CD4-positive, alpha-beta T cell treated with Interleukin-4 for 4 hours (primary cell): ENCODE results near the gene RNF213.
"Not testable (repeated sequence)": the region's sequence is repeated elsewhere in the genome, so short reads cannot be mapped to it uniquely, and the experiment has no call there.

Experiments used
- DNase-seq: peaks from one replicate; pipeline ENCODE4 v3.0.0-alpha.2; 2020

The RNF213 gene

DNA sequence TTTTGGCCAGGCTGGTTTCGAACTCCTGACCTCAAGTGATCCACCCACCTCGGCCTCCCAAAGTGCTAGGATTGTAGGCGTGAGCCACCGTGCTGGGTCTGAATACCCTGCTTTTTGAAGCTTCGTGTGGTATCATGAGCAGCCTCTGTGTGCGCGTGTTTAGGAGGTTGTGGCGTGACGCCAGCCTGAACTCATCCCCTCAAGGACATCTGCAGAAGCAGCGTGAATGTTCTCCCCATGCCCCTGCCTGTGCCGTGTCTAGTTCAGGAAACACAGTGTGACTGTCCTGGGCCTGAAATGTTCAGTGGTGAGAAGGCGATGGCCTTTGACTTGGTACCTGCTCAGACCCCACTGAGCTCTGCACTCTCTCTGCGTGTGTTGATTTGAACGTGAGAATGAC, 35.6 kb downstream of the RNF213 start:
- no peak for DNase-seq

DNA sequence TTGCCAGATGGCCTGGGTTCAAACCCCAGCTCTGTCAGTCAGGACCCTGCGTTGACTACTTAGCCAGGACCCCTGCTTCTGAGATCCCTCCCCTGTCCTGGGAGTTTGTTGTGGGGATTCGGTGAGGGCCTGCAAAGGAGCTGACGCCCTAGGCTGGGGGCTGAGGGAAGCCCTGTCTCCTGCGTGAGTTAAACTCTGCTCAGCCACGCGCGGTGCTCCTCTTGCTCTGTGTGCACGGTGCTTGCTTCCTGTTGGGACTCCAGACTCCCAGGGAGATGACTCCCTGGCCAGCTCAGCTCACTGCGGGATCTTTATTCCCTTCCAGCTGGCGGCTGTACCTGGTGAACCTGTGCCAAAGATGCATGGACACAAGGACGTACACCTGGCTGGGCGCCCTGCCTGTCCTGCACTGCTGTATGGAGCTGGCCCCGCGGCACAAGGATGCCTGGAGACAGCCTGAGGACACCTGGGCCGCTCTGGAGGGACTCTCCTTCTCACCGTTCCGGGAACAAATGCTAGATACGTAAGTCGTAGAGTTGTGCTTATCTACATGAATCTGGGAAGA, 37.4 kb downstream of the RNF213 start:
- no peak for DNase-seq

DNA sequence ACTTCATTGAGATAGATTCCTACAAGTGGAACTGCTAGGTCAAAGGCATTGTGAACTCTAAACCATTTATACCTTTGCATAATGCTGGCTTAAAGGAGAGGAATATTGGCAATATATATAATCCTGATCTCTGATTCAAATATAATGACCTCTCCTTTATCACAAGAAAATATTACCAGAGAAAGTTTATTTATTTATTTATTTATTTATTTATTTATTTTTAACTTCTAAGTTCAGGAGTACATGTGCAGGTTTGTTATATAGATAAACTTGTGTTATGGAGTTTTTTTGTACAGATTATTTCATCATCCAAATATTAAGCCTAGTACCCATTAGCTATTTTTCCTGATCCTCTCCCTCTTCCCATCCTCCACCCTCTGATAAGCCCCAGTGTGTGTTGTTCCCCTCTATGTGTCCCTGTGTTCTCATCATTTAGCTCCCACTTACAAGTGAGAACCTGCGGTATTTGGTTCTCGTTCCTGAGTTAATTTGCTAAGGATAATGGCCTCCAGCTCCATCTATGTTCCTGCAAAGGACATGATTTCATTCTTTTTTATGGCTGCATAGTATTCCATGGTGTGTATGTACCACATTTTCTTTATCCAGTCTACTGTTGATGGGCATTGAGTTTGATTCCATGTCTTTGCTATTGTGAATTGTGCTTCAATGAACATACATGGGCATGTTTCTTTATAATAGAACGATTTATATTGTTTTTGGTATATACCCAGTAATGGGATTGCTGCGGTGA, 38.9 kb downstream of the RNF213 start:
- not testable (repeated sequence) for DNase-seq

- DNase-seq = not testable (repeated sequence)
Measured at GRCh38 chr17:80300756-80301155, 40.1 kb downstream of the RNF213 start.

DNA sequence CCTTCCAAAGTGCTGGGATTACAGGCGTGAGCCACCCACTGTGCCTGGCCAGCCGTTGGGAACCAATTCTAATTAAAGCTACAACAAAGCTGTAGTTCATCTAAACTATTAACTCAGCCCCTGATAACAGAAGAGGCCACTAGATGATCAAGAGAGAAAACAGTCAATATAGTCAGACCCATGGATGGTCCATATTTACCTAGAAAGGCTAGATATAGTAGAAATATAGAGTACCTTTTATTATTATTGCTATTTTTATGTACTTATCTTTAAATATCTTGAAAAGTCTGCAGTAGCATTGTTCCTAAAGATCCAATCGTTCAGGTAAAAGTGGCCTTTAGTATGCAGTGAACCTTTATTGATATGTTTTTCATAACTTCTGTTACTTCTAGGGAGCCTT, 43.2 kb downstream of the RNF213 start:
- DNase-seq = no peak

DNA sequence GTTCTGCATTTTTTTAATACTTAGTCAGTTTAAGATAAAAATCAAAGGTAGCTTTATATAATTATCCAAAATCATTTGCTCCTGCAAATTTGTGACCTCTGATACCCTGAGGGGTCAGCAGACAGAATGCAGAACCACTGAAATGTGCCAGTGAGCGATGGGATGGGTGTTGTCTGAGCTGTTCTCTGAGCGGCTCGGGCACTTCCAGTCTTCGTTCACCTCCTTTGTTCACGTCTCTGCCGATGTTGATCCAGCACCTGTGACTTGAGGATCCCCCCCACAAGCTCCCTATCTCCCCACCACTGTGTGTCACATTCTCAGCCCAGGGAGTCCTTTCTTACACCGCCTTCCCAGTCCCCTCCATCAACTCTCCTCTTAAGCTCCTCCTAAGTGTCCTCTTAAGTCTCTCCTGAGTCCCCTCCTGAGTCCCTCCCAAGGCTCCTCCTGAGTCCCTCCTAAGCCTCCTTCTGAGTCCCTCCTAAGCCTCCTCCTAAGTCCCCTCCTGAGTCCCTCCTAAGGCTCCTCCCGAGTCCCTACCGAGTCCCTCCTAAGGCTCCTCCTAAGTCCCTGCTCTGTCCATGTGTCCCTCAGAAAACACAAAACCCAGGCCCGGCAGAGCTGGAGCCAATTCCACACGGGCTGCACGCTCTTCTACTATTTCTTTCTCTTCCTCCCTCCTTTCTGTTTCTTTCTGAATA, 47.5 kb downstream of the RNF213 start:
- no peak for DNase-seq

DNA sequence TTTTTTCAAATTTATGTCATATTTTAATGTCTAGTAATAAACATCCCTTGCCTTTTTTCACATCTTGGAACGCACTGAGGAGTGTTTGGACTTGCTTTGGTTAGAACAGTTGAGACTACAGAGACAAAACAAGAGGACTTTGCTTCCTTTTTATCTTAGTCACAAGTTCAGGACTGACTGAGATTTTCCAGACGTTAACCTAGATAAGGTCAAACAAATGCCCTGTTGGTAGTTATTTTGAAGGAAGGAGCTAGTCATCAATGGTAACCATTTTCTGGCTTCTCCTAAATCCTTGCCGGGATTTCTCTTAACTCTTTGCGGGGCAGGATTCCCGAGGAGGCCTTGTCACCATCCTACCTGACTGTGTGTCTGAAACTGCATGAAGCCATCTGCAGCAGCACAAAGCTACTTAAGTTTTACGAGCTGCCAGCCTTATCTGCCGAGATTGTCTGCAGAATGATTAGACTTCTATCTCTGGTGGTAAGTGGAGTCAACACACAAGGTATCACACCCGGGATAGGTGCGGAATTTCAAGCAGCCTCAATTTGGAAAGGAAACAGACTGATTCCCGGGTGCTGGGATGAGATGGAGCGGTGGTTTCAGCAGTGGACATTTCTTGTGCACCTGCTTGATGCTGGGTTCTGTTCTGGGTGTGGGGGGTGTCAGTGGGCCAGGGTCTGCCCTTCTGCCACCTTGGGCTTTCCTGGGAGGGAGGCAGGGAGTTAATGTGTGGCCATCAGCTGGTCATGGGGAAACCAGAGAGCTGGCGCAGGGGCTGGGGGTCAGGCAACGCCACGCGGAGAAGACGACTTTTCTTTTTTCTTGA, 48.3 kb downstream of the RNF213 start:
- no peak for DNase-seq

GRCh38 chr17:80311216-80311827, 50.7 kb downstream of the RNF213 start:
- DNase-seq = no peak

GRCh38 chr17:80312621-80313135, 52.0 kb downstream of the RNF213 start:
- no peak for DNase-seq

- DNase-seq = no peak
Measured at GRCh38 chr17:80313160-80313829, 52.6 kb downstream of the RNF213 start.

DNA sequence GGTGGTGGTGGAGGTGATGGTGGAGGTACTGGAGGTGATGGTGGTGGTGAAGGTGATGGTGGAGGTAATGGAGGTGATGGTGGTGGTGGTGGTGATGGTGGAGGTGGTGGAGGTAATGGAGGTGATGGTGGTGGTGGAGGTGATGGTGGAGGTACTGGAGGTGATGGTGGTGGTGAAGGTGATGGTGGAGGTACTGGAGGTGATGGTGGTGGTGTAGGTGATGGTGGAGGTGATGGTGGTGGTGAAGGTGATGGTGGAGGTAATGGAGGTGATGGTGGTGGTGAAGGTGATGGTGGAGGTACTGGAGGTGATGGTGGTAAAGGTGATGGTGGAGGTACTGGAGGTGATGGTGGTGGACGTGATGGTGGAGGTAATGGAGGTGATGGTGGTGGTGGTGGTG, 53.3 kb downstream of the RNF213 start:
- DNase-seq = not testable (repeated sequence)

- no peak for DNase-seq
Measured at GRCh38 chr17:80315517-80316182, 55.0 kb downstream of the RNF213 start.

- DNase-seq = no peak
Measured at GRCh38 chr17:80316431-80316830, 55.8 kb downstream of the RNF213 start.

DNA sequence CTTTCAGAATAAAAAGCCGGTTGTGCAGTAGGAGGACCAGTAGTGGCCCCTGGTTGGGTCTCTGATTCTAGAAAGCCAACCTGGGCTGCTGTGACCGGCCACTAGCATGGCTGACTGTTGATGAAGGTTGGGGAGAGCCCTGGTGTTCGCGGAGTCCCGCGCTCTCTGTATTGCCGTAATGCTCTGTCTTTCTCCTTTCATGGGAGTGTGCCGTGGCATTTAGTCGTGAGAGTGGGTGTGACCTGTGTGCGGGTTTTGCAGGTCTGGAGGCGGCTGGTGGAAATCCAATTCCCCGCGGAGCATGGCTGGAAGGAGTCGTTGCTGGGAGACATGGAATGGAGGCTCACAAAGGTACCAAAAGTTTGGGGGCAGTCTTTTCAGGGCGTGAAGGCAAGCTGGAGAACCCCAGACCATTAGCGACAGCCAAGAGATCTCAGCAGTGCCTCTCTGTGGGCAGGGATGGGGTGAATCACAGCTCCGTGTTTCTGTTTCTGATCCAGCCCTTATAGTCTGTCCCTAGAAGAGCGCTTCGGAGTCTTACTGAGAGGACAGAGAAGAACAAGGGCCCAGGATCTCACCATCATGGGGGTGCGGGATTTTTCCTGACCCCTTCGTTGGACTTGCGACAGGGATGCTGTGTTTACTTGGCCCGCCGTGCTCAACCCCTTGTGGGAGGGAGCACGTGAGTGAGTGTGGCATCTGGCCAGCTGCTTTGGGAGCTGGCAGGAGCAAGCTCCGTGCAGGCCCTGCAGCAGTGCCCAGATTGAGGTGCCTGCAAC, 56.5 kb downstream of the RNF213 start:
- no peak for DNase-seq

- no peak for DNase-seq
Measured at GRCh38 chr17:80317706-80317980, 57.0 kb downstream of the RNF213 start.

GRCh38 chr17:80318166-80318565, 57.5 kb downstream of the RNF213 start:
- no peak for DNase-seq

GRCh38 chr17:80319262-80319998, 58.8 kb downstream of the RNF213 start:
- no peak for DNase-seq

GRCh38 chr17:80319999-80320344, 59.3 kb downstream of the RNF213 start:
- DNase-seq = no peak

GRCh38 chr17:80320496-80320895, 59.8 kb downstream of the RNF213 start:
- no peak for DNase-seq

DNA sequence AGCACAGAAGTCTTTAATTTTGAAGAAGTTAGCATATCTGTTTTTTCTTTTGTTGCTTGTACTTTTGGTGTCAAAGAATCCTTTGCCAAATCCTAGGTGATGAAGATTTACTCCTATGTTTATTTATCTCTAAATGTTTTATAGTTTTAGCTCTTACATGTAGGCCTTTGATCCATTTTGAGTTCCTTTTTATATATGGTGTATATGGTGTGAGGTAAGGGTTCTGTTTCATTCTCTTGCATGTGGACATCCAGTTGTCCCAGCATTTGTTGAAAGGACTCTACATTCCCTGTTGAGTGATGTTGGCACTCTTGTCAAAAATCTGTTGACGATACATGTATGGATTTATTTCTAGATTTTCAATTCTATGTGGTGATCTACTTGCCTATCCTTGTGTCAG, 62.2 kb downstream of the RNF213 start:
- DNase-seq = no peak
